HL-60/S4 treated with retinoic acid at 250 ng/mL for 4 days and 3 days (cell line): ENCODE results near the gene OSMR.

ENCODE experiments used
- in situ Hi-C: fragments of 300-500 bp; cut with MboI; formaldehyde crosslinking; loops from 2 replicates; pipeline ENCODE4 v1.7.0; 2022; ENCODE audit warnings: low sequenced_read_pairs

OSMR gene

GRCh38 chr5:38923661-38924451 is 78.0 kb downstream of the OSMR start:
- in situ Hi-C loops = no loop called here

GRCh38 chr5:38925154-38925925 is 79.5 kb downstream of the OSMR start:
- in situ Hi-C loops = no loop called here

- in situ Hi-C loops = no loop called here
These were observed 80.3 kb downstream of the OSMR start for GRCh38 chr5:38926121-38926520.

- in situ Hi-C loops = no loop called here
These were observed 81.7 kb downstream of the OSMR start for GRCh38 chr5:38927470-38927869.

- in situ Hi-C loops = no loop called here
These were observed 84.0 kb downstream of the OSMR start for GRCh38 chr5:38929838-38930237.

GRCh38 chr5:38931731-38932130 is 85.9 kb downstream of the OSMR start:
- in situ Hi-C loops = no loop called here

- in situ Hi-C loops = no loop called here
These were observed 87.1 kb downstream of the OSMR start for GRCh38 chr5:38932854-38933408.

- in situ Hi-C loops = no loop called here
These were observed 89.6 kb downstream of the OSMR start for GRCh38 chr5:38935437-38935836.

- in situ Hi-C loops = no loop called here
These were observed 90.5 kb downstream of the OSMR start for GRCh38 chr5:38936269-38936668.

GRCh38 chr5:38938424-38938823 is 92.6 kb downstream of the OSMR start:
- in situ Hi-C loops = no loop called here

GRCh38 chr5:38938973-38939372 is 93.2 kb downstream of the OSMR start:
- in situ Hi-C loops = no loop called here

GRCh38 chr5:38940230-38940858 is 94.5 kb downstream of the OSMR start:
- in situ Hi-C loops = no loop called here

- in situ Hi-C loops = no loop called here
These were observed 96.1 kb downstream of the OSMR start for GRCh38 chr5:38941912-38942311.

GRCh38 chr5:38944282-38944681 is 98.5 kb downstream of the OSMR start:
- in situ Hi-C loops = no loop called here

- in situ Hi-C loops = no loop called here
These were observed 102.7 kb downstream of the OSMR start for GRCh38 chr5:38948501-38948900.

GRCh38 chr5:38953426-38954012 is 107.7 kb downstream of the OSMR start:
- in situ Hi-C loops = no loop called here

GRCh38 chr5:38961691-38962090 is 115.9 kb downstream of the OSMR start:
- in situ Hi-C loops = no loop called here

GRCh38 chr5:38968665-38969064 is 122.9 kb downstream of the OSMR start:
- in situ Hi-C loops = no loop called here

- in situ Hi-C loops = no loop called here
These were observed 132.2 kb downstream of the OSMR start for GRCh38 chr5:38978036-38978435.

GRCh38 chr5:38979535-38979934 is 133.7 kb downstream of the OSMR start:
- in situ Hi-C loops = no loop called here
